WTC11 (cell line): ENCODE results near the gene PPIB.

Experiments
- ARID4B ChIP-seq: sonication (generic); formaldehyde crosslinking; IDR thresholded peaks from 2 replicates; pipeline ENCODE4 v1.8.0; 2023; ENCODE audit warnings: missing genetic modification reagents, mild to moderate bottlenecking, borderline replicate concordance
- GABPB1 ChIP-seq: sonication (generic); formaldehyde crosslinking; IDR thresholded peaks from 2 replicates; pipeline ENCODE4 v1.8.1; 2023; ENCODE audit warnings: mild to moderate bottlenecking, missing genetic modification reagents
- HMGXB4 ChIP-seq: sonication (generic); formaldehyde crosslinking; IDR thresholded peaks from 2 replicates; pipeline ENCODE4 v1.8.1; 2023; ENCODE audit warnings: mild to moderate bottlenecking, moderate library complexity, missing genetic modification reagents
- MLX ChIP-seq: sonication (generic); formaldehyde crosslinking; IDR thresholded peaks from 2 replicates; pipeline ENCODE4 v1.8.1; 2023; ENCODE audit warnings: mild to moderate bottlenecking, missing genetic modification reagents, moderate library complexity
- NR2C2 ChIP-seq: sonication (generic); formaldehyde crosslinking; IDR thresholded peaks from 2 replicates; pipeline ENCODE4 v1.8.0; 2022; ENCODE audit warnings: mild to moderate bottlenecking, missing genetic modification reagents
- TCF7 ChIP-seq: sonication (generic); formaldehyde crosslinking; IDR thresholded peaks from 2 replicates; pipeline ENCODE4 v1.8.0; 2022; ENCODE audit warnings: mild to moderate bottlenecking, low read depth, missing genetic modification reagents, moderate library complexity
- ZNF263 ChIP-seq: sonication (generic); formaldehyde crosslinking; IDR thresholded peaks from 2 replicates; pipeline ENCODE4 v1.8.1; 2022; ENCODE audit warnings: low read depth, mild to moderate bottlenecking, moderate library complexity, missing genetic modification reagents
- ZNF512 ChIP-seq: sonication (generic); formaldehyde crosslinking; IDR thresholded peaks from 2 replicates; pipeline ENCODE4 v1.8.1; 2022; ENCODE audit warnings: missing genetic modification reagents, borderline replicate concordance
- ZNF671 ChIP-seq: fragments of 250-450 bp; sonication (Bioruptor Pico); IDR thresholded peaks from 2 replicates; pipeline ENCODE4 v1.8.0; 2021; ENCODE audit warnings: mild to moderate bottlenecking
- TF ChIP-seq, protein P1 (sequence below): fragments of 200-600 bp; IDR thresholded peaks from 2 replicates; pipeline ENCODE4 v1.8.0; 2022; ENCODE audit warnings: antibody characterized with exemption
- TF ChIP-seq, protein P2 (sequence below): fragments of 250-450 bp; sonication (Bioruptor Pico); IDR thresholded peaks from 2 replicates; pipeline ENCODE4 v2.1.2; 2022; ENCODE audit warnings: mild to moderate bottlenecking, moderate library complexity
- TF ChIP-seq, protein P3 (sequence below): sonication (generic); formaldehyde crosslinking; IDR thresholded peaks from 2 replicates; pipeline ENCODE4 v1.8.1; 2022; ENCODE audit warnings: low read depth, missing genetic modification reagents, borderline replicate concordance
- TF ChIP-seq, protein P4 (sequence below): sonication (generic); formaldehyde crosslinking; IDR thresholded peaks from 2 replicates; pipeline ENCODE4 v1.8.0; 2022; ENCODE audit warnings: mild to moderate bottlenecking, missing genetic modification reagents

DNA sequence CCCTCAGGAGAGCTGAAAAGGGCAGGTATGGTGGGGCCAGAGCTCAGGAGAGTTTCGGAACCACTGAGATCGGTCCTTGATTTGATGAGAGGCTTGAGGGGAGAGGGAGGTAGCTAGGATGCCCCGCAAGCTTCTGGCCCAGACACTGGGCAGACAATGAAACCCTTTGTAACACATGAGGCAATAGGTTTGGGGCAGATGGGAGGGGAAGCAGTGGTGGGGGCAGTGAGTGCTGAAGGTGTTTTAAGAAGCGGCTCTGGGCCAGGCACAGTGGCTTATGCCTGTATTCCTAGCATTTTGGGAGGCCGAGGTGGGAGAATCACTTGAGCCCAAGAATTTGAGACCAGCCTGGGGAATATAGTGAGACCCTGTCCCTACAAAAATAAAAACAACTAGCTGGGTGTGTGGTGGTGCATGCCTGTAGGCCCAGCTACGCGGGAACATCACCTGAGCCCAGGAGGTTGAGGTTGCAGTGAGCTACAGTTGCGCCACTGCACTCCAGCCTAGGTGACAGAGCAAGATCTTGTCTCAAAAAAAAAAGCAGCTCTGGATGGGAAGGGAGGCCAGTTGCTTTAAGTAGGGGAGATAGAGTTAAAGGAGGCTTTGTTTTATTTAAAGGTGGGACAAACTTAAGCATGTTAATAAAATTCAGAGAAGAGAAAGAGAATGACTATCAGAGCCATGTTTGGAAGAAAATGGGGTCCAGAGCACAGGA is 20.9 kb downstream of the PPIB start:
- TF ChIP-seq MLX (CRISPR knock-in tag) (no peak), HMGXB4 (CRISPR knock-in tag) (no peak), ZNF671 (CRISPR knock-in tag) (no peak), NR2C2 (CRISPR knock-in tag) (no peak), ZNF512 (CRISPR knock-in tag) (no peak), GABPB1 (no peak), TCF7 (CRISPR knock-in tag) (no peak), ZNF263 (CRISPR knock-in tag) (no peak), ARID4B (no peak)
- TF ChIP-seq, protein P1, sequence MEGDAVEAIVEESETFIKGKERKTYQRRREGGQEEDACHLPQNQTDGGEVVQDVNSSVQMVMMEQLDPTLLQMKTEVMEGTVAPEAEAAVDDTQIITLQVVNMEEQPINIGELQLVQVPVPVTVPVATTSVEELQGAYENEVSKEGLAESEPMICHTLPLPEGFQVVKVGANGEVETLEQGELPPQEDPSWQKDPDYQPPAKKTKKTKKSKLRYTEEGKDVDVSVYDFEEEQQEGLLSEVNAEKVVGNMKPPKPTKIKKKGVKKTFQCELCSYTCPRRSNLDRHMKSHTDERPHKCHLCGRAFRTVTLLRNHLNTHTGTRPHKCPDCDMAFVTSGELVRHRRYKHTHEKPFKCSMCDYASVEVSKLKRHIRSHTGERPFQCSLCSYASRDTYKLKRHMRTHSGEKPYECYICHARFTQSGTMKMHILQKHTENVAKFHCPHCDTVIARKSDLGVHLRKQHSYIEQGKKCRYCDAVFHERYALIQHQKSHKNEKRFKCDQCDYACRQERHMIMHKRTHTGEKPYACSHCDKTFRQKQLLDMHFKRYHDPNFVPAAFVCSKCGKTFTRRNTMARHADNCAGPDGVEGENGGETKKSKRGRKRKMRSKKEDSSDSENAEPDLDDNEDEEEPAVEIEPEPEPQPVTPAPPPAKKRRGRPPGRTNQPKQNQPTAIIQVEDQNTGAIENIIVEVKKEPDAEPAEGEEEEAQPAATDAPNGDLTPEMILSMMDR, result no peak
- TF ChIP-seq, protein P2, sequence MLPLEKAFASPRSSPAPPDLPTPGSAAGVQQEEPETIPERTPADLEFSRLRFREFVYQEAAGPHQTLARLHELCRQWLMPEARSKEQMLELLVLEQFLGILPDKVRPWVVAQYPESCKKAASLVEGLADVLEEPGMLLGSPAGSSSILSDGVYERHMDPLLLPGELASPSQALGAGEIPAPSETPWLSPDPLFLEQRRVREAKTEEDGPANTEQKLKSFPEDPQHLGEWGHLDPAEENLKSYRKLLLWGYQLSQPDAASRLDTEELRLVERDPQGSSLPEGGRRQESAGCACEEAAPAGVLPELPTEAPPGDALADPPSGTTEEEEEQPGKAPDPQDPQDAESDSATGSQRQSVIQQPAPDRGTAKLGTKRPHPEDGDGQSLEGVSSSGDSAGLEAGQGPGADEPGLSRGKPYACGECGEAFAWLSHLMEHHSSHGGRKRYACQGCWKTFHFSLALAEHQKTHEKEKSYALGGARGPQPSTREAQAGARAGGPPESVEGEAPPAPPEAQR, result no peak
- TF ChIP-seq, protein P3, sequence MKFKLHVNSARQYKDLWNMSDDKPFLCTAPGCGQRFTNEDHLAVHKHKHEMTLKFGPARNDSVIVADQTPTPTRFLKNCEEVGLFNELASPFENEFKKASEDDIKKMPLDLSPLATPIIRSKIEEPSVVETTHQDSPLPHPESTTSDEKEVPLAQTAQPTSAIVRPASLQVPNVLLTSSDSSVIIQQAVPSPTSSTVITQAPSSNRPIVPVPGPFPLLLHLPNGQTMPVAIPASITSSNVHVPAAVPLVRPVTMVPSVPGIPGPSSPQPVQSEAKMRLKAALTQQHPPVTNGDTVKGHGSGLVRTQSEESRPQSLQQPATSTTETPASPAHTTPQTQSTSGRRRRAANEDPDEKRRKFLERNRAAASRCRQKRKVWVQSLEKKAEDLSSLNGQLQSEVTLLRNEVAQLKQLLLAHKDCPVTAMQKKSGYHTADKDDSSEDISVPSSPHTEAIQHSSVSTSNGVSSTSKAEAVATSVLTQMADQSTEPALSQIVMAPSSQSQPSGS (CRISPR knock-in tag), result no peak
- TF ChIP-seq, protein P4, sequence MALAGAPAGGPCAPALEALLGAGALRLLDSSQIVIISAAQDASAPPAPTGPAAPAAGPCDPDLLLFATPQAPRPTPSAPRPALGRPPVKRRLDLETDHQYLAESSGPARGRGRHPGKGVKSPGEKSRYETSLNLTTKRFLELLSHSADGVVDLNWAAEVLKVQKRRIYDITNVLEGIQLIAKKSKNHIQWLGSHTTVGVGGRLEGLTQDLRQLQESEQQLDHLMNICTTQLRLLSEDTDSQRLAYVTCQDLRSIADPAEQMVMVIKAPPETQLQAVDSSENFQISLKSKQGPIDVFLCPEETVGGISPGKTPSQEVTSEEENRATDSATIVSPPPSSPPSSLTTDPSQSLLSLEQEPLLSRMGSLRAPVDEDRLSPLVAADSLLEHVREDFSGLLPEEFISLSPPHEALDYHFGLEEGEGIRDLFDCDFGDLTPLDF, result no peak
